ENCODE results near the gene POLR3C. TPM values are rescaled to one million over a fixed set of nuclear protein-coding genes. Genes with fewer than 3 reads are reported as not detected.

The POLR3C gene
- total RNA-seq, 1 donor: 29.9 TPM

- Histone ChIP-seq H3K27me3 (ENCODE audit: insufficient read depth, low read length) (no peaks in the 10 kb centered on the region), H3K4me1 (ENCODE audit: insufficient read depth, low read length) (no peaks in the 10 kb centered on the region), H3K4me3 (ENCODE audit: low read length) (no peak overlapping the region), H3K9me3 (ENCODE audit: low read depth, low read length) (no peaks in the 10 kb centered on the region)
Measured at GRCh38 chr1:145877923-145878486, 54.0 kb downstream of the POLR3C start.

GRCh38 chr1:145878724-145879123, 54.7 kb downstream of the POLR3C start:
- Histone ChIP-seq H3K27me3 (ENCODE audit: insufficient read depth, low read length) (peaks cover 3% of the 10 kb centered on the region), H3K4me3 (ENCODE audit: low read length) (no peak overlapping the region), H3K9me3 (ENCODE audit: low read depth, low read length) (no peaks in the 10 kb centered on the region)

GRCh38 chr1:145879775-145880174, 55.8 kb downstream of the POLR3C start:
- no peaks in the 10 kb centered on the region for H3K9me3 ChIP-seq (ENCODE audit: low read depth, low read length)
- no peaks in the 10 kb centered on the region for H3K4me1 ChIP-seq (ENCODE audit: insufficient read depth, low read length)
- no peak overlapping the region for H3K4me3 ChIP-seq (ENCODE audit: low read length)
- H3K27me3 ChIP-seq (ENCODE audit: insufficient read depth, low read length): peaks cover 13% of the 10 kb centered on the region

More at GRCh38 chr1:145878724-145879123, 54.7 kb downstream of the POLR3C start:
- no peaks in the 10 kb centered on the region for H3K4me1 ChIP-seq (ENCODE audit: insufficient read depth, low read length)

GRCh38 chr1:145884675-145885074, 60.7 kb downstream of the POLR3C start:
- no peak overlapping the region for H3K4me3 ChIP-seq (ENCODE audit: low read length)
- peaks cover 10% of the 10 kb centered on the region for H3K4me1 ChIP-seq (ENCODE audit: insufficient read depth, low read length)
- H3K9me3 ChIP-seq (ENCODE audit: low read depth, low read length): no peaks in the 10 kb centered on the region
- peaks cover 13% of the 10 kb centered on the region for H3K27me3 ChIP-seq (ENCODE audit: insufficient read depth, low read length)

GRCh38 chr1:145885738-145886287, 61.8 kb downstream of the POLR3C start, which contains the start of gene ANKRD35:
TSS of gene ANKRD35 (minus strand) at chr1:145885866. CDS start at chr1:145885758, 108 bp downstream.
- peak within 1 kb of the TSS; percentile 54 for H3K4me3 ChIP-seq (ENCODE audit: low read length)
- H3K9me3 ChIP-seq (ENCODE audit: low read depth, low read length): no peaks in the 10 kb centered on the region
- peaks cover 13% of the 10 kb centered on the region for H3K27me3 ChIP-seq (ENCODE audit: insufficient read depth, low read length)
- H3K4me1 ChIP-seq (ENCODE audit: insufficient read depth, low read length): peaks cover 10% of the 10 kb centered on the region

- peaks cover 13% of the 10 kb centered on the region for H3K27me3 ChIP-seq (ENCODE audit: insufficient read depth, low read length)
- H3K4me1 ChIP-seq (ENCODE audit: insufficient read depth, low read length): peaks cover 10% of the 10 kb centered on the region
- H3K9me3 ChIP-seq (ENCODE audit: low read depth, low read length): no peaks in the 10 kb centered on the region
- peak overlapping the region; percentile 54 for H3K4me3 ChIP-seq (ENCODE audit: low read length)
Measured at GRCh38 chr1:145886390-145886789, 62.4 kb downstream of the POLR3C start.

- peaks cover 13% of the 10 kb centered on the region for H3K27me3 ChIP-seq (ENCODE audit: insufficient read depth, low read length)
- H3K9me3 ChIP-seq (ENCODE audit: low read depth, low read length): no peaks in the 10 kb centered on the region
- H3K4me1 ChIP-seq (ENCODE audit: insufficient read depth, low read length): peaks cover 10% of the 10 kb centered on the region
Measured at GRCh38 chr1:145886816-145887215, 62.8 kb downstream of the POLR3C start.

GRCh38 chr1:145887631-145888030, 63.6 kb downstream of the POLR3C start:
- Histone ChIP-seq H3K27me3 (ENCODE audit: insufficient read depth, low read length) (peaks cover 13% of the 10 kb centered on the region), H3K4me1 (ENCODE audit: insufficient read depth, low read length) (peaks cover 10% of the 10 kb centered on the region), H3K4me3 (ENCODE audit: low read length) (no peak overlapping the region), H3K9me3 (ENCODE audit: low read depth, low read length) (no peaks in the 10 kb centered on the region)

More at GRCh38 chr1:145886816-145887215, 62.8 kb downstream of the POLR3C start:
- H3K4me3 ChIP-seq (ENCODE audit: low read length): no peak overlapping the region

- H3K4me3 ChIP-seq (ENCODE audit: low read length): no peak overlapping the region
Measured at GRCh38 chr1:145889722-145890121, 65.7 kb downstream of the POLR3C start.

GRCh38 chr1:145891143-145891542, 67.1 kb downstream of the POLR3C start:
- peaks cover 4% of the 10 kb centered on the region for H3K4me1 ChIP-seq (ENCODE audit: insufficient read depth, low read length)
- no peak overlapping the region for H3K4me3 ChIP-seq (ENCODE audit: low read length)
- no peaks in the 10 kb centered on the region for H3K27me3 ChIP-seq (ENCODE audit: insufficient read depth, low read length)
- no peaks in the 10 kb centered on the region for H3K9me3 ChIP-seq (ENCODE audit: low read depth, low read length)

More at GRCh38 chr1:145889722-145890121, 65.7 kb downstream of the POLR3C start:
- peaks cover 10% of the 10 kb centered on the region for H3K4me1 ChIP-seq (ENCODE audit: insufficient read depth, low read length)
- H3K27me3 ChIP-seq (ENCODE audit: insufficient read depth, low read length): peaks cover 1% of the 10 kb centered on the region
- no peaks in the 10 kb centered on the region for H3K9me3 ChIP-seq (ENCODE audit: low read depth, low read length)

GRCh38 chr1:145891587-145892485, 67.8 kb downstream of the POLR3C start:
- H3K27me3 ChIP-seq (ENCODE audit: insufficient read depth, low read length): no peaks in the 10 kb centered on the region
- H3K4me1 ChIP-seq (ENCODE audit: insufficient read depth, low read length): no peaks in the 10 kb centered on the region
- no peak overlapping the region for H3K4me3 ChIP-seq (ENCODE audit: low read length)
- no peaks in the 10 kb centered on the region for H3K9me3 ChIP-seq (ENCODE audit: low read depth, low read length)

- Histone ChIP-seq H3K9me3 (ENCODE audit: low read depth, low read length) (no peaks in the 10 kb centered on the region), H3K27me3 (ENCODE audit: insufficient read depth, low read length) (no peaks in the 10 kb centered on the region), H3K4me1 (ENCODE audit: insufficient read depth, low read length) (no peaks in the 10 kb centered on the region), H3K4me3 (ENCODE audit: low read length) (no peak overlapping the region)
Measured at GRCh38 chr1:145892486-145893087, 68.6 kb downstream of the POLR3C start.

GRCh38 chr1:145893306-145894055, 69.5 kb downstream of the POLR3C start:
- H3K27me3 ChIP-seq (ENCODE audit: insufficient read depth, low read length): no peaks in the 10 kb centered on the region
- no peaks in the 10 kb centered on the region for H3K9me3 ChIP-seq (ENCODE audit: low read depth, low read length)
- no peak overlapping the region for H3K4me3 ChIP-seq (ENCODE audit: low read length)
- H3K4me1 ChIP-seq (ENCODE audit: insufficient read depth, low read length): no peaks in the 10 kb centered on the region
